DMS 273 (cell line): ENCODE results near the gene ZNF138.
"Not testable (repeated sequence)": the region's sequence is repeated elsewhere in the genome, so short reads cannot be mapped to it uniquely, and the experiment has no call there.

ENCODE experiments used
- DNase-seq: peaks from one replicate; lab custom pipeline; 2025; ENCODE audit not compliant: unreplicated experiment; lab: John Stamatoyannopoulos, UW

The ZNF138 gene

DNA sequence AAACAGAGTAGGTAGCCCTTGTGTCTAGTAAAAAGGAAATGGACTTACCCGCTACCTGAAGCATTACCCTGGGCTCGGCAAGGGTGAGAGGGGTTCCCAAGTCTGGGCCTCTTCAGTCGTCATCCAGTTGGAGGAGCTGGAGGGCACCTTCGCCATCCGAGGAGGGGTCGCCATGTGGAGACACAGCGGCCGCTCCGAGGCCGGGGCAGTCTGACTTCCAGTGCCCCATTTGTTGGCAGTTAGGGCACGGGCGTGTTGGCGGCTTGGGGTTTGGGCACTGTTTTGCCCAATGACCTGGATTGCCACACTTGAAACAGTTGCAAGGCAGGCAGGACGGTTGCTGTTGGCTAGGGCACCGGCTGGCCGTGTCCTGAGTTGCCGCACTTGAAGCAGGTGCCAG, 43.8 kb downstream of the ZNF138 start:
- DNase-seq: not testable (repeated sequence)

- DNase-seq: no peak
Measured at GRCh38 chr7:64838691-64839090, 44.5 kb downstream of the ZNF138 start.

- no peak for DNase-seq
Measured at GRCh38 chr7:64839910-64840309, 45.7 kb downstream of the ZNF138 start.

DNA sequence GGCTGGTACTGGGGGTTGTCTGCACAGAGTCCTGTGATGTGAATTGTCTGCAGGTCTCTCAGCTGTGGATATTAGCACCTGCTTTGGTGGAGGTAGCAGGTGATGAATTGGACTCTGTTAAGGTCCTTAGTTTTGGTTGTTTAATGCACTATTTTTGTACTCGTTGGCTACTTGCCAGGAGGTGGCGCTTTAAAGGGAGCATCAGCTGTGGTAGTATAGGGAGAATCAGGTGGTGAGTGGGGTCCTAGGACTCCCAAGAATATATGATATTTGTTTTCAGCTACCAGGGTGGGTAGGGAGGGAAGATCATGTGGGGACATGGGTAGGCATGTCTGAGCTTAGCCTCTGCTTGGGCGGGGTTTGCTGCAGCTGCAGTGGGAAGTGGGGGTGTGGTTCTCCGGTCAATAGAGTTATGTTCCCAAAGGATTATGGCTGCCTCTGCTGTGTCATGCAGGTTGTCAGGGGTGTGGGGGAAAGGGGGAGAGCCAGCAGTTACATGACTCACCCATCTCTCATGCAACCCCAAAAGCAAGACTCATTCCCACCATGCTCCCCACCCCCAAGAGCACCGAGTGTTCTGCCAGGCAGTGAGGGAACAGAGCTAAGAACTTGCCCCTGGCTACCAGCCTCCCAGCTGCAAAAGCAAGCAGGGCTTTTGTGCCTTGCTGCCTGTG, 55.2 kb downstream of the ZNF138 start:
- DNase-seq: peak; percentile 46

GRCh38 chr7:64849924-64850499, 55.8 kb downstream of the ZNF138 start:
- no peak for DNase-seq

DNA sequence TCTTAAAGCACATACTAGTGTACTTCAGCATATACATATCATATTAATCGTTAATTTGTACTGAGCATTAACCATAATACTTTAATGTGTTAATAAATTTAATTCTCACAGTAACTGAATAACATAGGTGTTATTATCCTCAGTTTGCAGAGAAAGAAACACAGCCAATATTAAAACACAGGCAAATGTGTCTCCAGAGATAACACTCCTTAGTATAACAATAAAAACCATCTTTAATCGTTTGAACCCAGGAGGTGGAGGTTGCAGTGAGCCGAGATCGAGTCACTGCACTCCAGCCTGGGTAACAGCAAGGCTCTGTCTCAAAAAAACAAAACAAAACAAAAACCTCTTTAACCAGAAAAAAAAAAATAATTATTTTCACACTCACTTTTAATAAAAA, 59.5 kb downstream of the ZNF138 start:
- no peak for DNase-seq

- no peak for DNase-seq
Measured at GRCh38 chr7:64854969-64855368, 60.7 kb downstream of the ZNF138 start.

DNA sequence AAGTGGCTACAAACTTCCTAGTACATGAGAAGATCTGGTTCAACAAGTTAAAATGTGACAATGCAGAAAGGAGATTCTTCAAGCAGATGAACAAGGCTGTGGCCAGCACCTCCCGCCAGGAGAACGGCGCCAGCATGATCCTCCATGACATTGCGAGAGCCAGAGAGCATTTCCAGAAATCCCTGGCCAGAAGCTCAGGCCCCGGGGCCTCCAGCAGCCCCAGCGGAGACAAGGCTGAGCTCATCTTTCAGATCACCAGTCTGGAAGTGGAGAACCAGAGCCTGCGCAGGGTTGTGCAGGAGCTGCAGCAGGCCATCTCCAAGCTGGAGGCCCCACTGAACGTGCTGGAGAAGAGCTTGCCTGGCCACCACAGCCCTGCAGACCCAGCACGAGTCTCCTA, 68.8 kb downstream of the ZNF138 start:
- DNase-seq: no peak

DNA sequence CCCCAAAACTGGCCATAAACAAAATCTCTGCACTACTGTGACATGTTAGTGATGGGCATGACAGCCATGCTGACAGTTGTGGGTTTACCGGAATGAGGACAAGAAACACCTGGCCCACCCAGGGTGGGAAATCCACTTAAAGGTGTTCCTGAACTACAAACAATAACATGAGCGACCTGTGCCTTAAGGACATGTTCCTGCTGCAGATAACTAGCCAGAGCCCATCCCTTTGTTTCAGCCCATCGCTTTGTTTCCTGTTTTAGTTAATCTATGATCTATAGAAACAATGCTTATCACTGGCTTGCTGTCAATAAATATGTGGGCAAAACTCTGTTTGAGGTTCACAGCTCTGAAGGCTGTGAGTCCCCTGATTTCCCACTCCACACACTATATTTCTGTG, 69.3 kb downstream of the ZNF138 start:
- not testable (repeated sequence) for DNase-seq

- no peak for DNase-seq
Measured at GRCh38 chr7:64863969-64864368, 69.7 kb downstream of the ZNF138 start.

GRCh38 chr7:64867863-64868440, 73.7 kb downstream of the ZNF138 start:
- DNase-seq: no peak

GRCh38 chr7:64868499-64868898, 74.3 kb downstream of the ZNF138 start:
- no peak for DNase-seq

DNA sequence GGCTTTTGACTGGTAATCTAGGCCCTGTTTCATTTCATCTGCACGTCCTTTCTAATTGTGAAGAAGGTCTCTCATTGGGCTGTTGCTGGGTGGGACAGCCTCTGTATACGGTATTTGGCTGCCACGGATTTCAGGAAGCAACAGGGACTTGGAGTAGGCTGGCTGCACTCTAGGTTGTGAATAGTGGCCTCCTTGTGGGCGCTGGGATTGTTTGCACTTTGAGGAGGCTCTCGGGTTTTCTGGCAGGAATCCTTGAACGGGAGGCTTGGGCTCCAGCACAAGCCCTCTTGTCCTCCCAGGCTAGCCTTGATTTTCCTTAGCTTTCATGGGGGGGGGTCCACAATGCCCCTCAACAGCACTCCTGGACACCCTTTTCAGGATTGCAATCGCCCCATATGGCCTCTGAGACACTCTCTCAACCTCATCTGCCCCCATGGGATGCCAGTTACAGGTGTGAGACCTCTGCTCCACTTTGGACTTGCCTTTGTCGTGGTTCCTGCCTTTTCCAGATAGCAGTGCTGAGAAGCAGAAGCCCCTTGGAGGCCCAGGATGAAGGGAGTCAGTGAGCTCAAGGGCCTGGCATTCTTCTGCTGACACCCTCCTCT, 75.0 kb downstream of the ZNF138 start:
- no peak for DNase-seq

DNA sequence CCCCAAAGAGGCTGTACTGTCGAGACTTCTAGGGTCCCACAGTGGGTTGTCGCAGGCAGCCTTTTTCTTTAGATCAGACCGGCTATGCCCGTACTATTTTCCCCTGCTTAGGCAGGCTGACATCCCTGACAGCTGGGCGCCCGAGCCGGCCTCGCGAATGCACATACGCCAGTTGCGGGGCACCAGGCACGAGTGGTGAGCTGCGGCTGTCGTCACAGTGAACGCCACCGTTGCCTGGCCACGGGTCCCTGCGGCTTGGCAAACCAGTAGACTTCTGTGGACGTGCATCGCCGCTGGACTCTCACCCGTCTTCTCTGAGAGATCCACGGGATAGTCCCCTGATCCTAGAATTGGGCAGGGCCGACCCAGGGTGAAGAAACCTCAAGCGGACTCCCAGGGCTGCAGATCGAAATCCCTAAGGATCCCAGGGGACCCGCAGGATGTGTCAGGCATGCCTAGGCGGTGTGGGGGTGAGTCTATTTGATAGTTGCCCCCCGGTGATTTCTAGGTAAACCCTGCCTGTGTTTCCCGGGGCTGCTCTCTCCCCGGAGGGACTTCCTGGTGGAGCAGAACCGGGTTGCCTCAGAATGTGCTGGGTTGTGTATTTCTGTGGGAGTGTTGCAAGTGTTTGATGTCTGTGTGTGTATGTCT, 75.8 kb downstream of the ZNF138 start:
- no peak for DNase-seq

- DNase-seq: no peak
Measured at GRCh38 chr7:64870656-64871055, 76.4 kb downstream of the ZNF138 start.

GRCh38 chr7:64871761-64872160, 77.5 kb downstream of the ZNF138 start:
- no peak for DNase-seq

GRCh38 chr7:64872351-64873154, 78.3 kb downstream of the ZNF138 start:
- DNase-seq: no peak

GRCh38 chr7:64873155-64873500, 78.9 kb downstream of the ZNF138 start:
- no peak for DNase-seq

GRCh38 chr7:64873517-64873916, 79.3 kb downstream of the ZNF138 start:
- DNase-seq: no peak

DNA sequence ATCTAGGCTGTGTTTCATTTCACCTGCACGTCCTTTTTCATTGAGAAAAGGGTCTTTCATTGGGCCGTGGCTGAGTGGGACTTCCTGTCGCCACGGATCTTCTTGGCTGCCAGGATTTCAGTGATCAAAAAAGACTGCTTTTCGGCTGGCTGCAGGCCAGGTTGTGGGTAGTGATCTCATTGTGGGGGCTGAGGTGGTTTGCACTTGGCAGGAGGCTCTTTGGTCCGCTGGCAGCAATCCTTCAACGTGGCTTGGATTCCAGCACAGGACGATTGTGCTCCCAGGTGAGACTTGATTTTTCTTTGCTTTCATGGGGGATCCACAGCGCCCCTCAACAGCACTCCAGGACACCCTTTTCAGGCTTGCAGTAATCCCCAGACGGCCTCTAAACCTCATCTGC, 79.9 kb downstream of the ZNF138 start:
- no peak for DNase-seq
